BE2C (cell line): Measurements from ENCODE around the gene PCGF1.

Source experiments
- DNase-seq: peaks from one replicate; pipeline ENCODE4 v3.0.0-alpha.2; 2020
- H3K27me3 ChIP-seq: fragments of 250-450 bp; sonication (Bioruptor Pico); 2 replicates; pipeline ENCODE4 v1.5.1; 2020; ENCODE audit warnings: mild to moderate bottlenecking
- H3K36me3 ChIP-seq: fragments of 250-450 bp; sonication (Bioruptor Pico); 2 replicates; pipeline ENCODE4 v1.5.1; 2020; ENCODE audit warnings: mild to moderate bottlenecking
- H3K4me1 ChIP-seq: fragments of 250-450 bp; sonication (Bioruptor Pico); 2 replicates; pipeline ENCODE4 v1.5.1; 2020
- H3K4me3 ChIP-seq: 2 replicates; pipeline ENCODE4 v1.5.1; 2011; ENCODE audit warnings: low read depth, low read length
- H3K9me3 ChIP-seq: fragments of 250-450 bp; sonication (Bioruptor Pico); 2 replicates; pipeline ENCODE4 v1.5.1; 2020
- CTCF ChIP-seq: IDR thresholded peaks from 2 replicates; pipeline ENCODE4 v1.5.1; 2012; ENCODE audit warnings: mild to moderate bottlenecking, low read depth, low read length

The PCGF1 gene

GRCh38 chr2:74505448-74506246 is 1.8 kb downstream of the PCGF1 start:
- no peak for DNase-seq
- Histone ChIP-seq H3K27me3 (no peaks in the 10 kb centered on the region), H3K9me3 (no peaks in the 10 kb centered on the region), H3K4me1 (peaks cover 9% of the 10 kb centered on the region), H3K4me3 (peak overlapping the region; percentile 75), H3K36me3 (peaks cover 26% of the 10 kb centered on the region)
- TF ChIP-seq CTCF = no peak

- TF ChIP-seq CTCF = no peak
- H3K27me3 ChIP-seq = no peaks in the 10 kb centered on the region
- H3K9me3 ChIP-seq = no peaks in the 10 kb centered on the region
- H3K4me3 ChIP-seq = no peak overlapping the region
- H3K36me3 ChIP-seq = peaks cover 26% of the 10 kb centered on the region
- peaks cover 11% of the 10 kb centered on the region for H3K4me1 ChIP-seq
- DNase-seq = no peak
Measured at GRCh38 chr2:74504591-74504990, 2.9 kb downstream of the PCGF1 start.

- no peaks in the 10 kb centered on the region for H3K27me3 ChIP-seq
- H3K9me3 ChIP-seq = no peaks in the 10 kb centered on the region
- no peak overlapping the region for H3K4me3 ChIP-seq
- peaks cover 26% of the 10 kb centered on the region for H3K36me3 ChIP-seq
- no peak for TF ChIP-seq CTCF
- DNase-seq = no peak
- H3K4me1 ChIP-seq = peaks cover 10% of the 10 kb centered on the region
Measured at GRCh38 chr2:74503506-74504475, 3.7 kb downstream of the PCGF1 start.

GRCh38 chr2:74502720-74503505 is 4.6 kb downstream of the PCGF1 start:
- H3K36me3 ChIP-seq = peaks cover 26% of the 10 kb centered on the region
- H3K9me3 ChIP-seq = no peaks in the 10 kb centered on the region
- DNase-seq = no peak
- no peak overlapping the region for H3K4me3 ChIP-seq
- peaks cover 5% of the 10 kb centered on the region; the same call in 1 of the 2 replicates for H3K4me1 ChIP-seq
- H3K27me3 ChIP-seq = no peaks in the 10 kb centered on the region
- TF ChIP-seq CTCF = no peak

GRCh38 chr2:74502147-74502719 is 5.3 kb downstream of the PCGF1 start:
- Histone ChIP-seq H3K9me3 (no peaks in the 10 kb centered on the region), H3K4me3 (no peak overlapping the region), H3K27me3 (no peaks in the 10 kb centered on the region), H3K4me1 (peaks cover 5% of the 10 kb centered on the region; the same call in 1 of the 2 replicates), H3K36me3 (peaks cover 26% of the 10 kb centered on the region)
- no peak for TF ChIP-seq CTCF
- no peak for DNase-seq
